ENCODE measurements around the gene ACSS3. TPM values are rescaled to one million over a fixed set of nuclear protein-coding genes. Genes with fewer than 3 reads are reported as not detected.

Gene ACSS3
- total and polyA plus RNA-seq, 2 of the 8 experiments (the other 6 are each of a cell fraction or from before 2014, with no cell fraction given) = 14.4 to 24.0 TPM

GRCh38 chr12:81216739-81217138 is 138.9 kb downstream of the ACSS3 start:
- no peak overlapping the region for H2AFZ ChIP-seq (ENCODE audit: low read length)
- H3K79me2 ChIP-seq (ENCODE audit: control insufficient read depth in 1 of 2, insufficient read depth in 2 of 2, low read length in 2 of 2) = no peaks in the 10 kb centered on the region
- H3K23ac ChIP-seq (ENCODE audit: insufficient read length) = no peak overlapping the region
- no peak overlapping the region for H2BK5ac ChIP-seq (ENCODE audit: low read depth, low read length)
- no peaks in the 10 kb centered on the region for H3K23me2 ChIP-seq (ENCODE audit: low read depth, low read length)
- H2BK20ac ChIP-seq (ENCODE audit: low read length) = no peak overlapping the region
- H2BK12ac ChIP-seq (ENCODE audit: low read depth, low read length) = no peak overlapping the region
- no peak overlapping the region for H2BK120ac ChIP-seq (replicated peaks; ENCODE audit: low read depth, low read length)
- H3K4me1 ChIP-seq (replicated peaks in 1 of 4; ENCODE audit: control insufficient read depth in 3 of 4, insufficient read depth in 4 of 4, low read length in 3 of 4) = peaks cover 0 to 5% (median 0%) of the 10 kb centered on the region in 4 experiments; a peak in 2 of 7 replicates
- H3K18ac ChIP-seq (ENCODE audit: extremely low read depth, low read length) = no peak overlapping the region
- H3K4me2 ChIP-seq (ENCODE audit: insufficient read depth in 1 of 2, low read depth in 2 of 2, low read length in 2 of 2) = no peak overlapping the region
- POLR2A ChIA-PET (ENCODE audit: partially characterized antibody) = no interaction called here
- H2BK15ac ChIP-seq (ENCODE audit: low read length) = no peak overlapping the region
- no peaks in the 10 kb centered on the region for H4K20me1 ChIP-seq (replicated peaks in 1 of 2; ENCODE audit: control insufficient read depth in 1 of 2, insufficient read depth in 2 of 2, low read length in 2 of 2)
- no peaks in the 10 kb centered on the region for H3K27me3 ChIP-seq (replicated peaks in 1 of 4; ENCODE audit: control insufficient read depth in 3 of 4, extremely low read depth in 1 of 4, insufficient read depth in 3 of 4, low read length in 3 of 4)
- no peak overlapping the region for H3K4me3 ChIP-seq (ENCODE audit: extremely low read depth in 1 of 4, insufficient read depth in 2 of 4, low read depth in 3 of 4, low read length in 4 of 4)
- no peak overlapping the region for H4K5ac ChIP-seq (ENCODE audit: insufficient read length, low read depth, low read length)
- DNase-seq (ENCODE audit: low read depth in 1 of 2, low spot score in 2 of 2) = no peak
- no peaks in the 10 kb centered on the region; a peak in 1 of 8 replicates for H3K36me3 ChIP-seq (ENCODE audit: control insufficient read depth in 2 of 4, insufficient read depth in 4 of 4, low read length in 3 of 4)
- no peak overlapping the region for H3K56ac ChIP-seq (replicated peaks; ENCODE audit: insufficient read length, low read depth, low read length)
- H3K14ac ChIP-seq (ENCODE audit: insufficient read length) = no peak overlapping the region
- H2AK5ac ChIP-seq (ENCODE audit: low read depth, low read length) = no peak overlapping the region
- H3K79me1 ChIP-seq (ENCODE audit: low read depth, low read length) = no peaks in the 10 kb centered on the region
- WGBS, 2 experiments (ENCODE audit: extremely low coverage in 1 of 2, insufficient coverage in 1 of 2, insufficient read length in 1 of 2, insufficient replicate concordance in 2 of 2, low coverage in 1 of 2, low lambda C conversion rate in 2 of 2, missing lambda C conversion rate in 1 of 2) = 87% methylated on average over 3 of the region's 3 CpGs; no CpG with 5 or more reads in 1 of the 2 experiments
- CTCF ChIA-PET (ENCODE audit: partially characterized antibody) = interaction anchor here (0.9 kb wide), 1 partner anchor 112 kb away, joined by 3 read pairs; no protein-coding TSS in a partner anchor
- TF ChIP-seq SP1 (IDR thresholded peaks at IDR 0.05; ENCODE audit: low read depth, low read length) (no peak), RAD21 (IDR thresholded peaks at IDR 0.05 in 1 of 2, conservative IDR thresholded peaks at IDR 0.05 in 1 of 2; ENCODE audit: low read depth in 2 of 2, low read length in 2 of 2) (no peak)
- no peak overlapping the region for H3K4ac ChIP-seq (replicated peaks; ENCODE audit: insufficient read length, low read depth, low read length)
- no peak for FAIRE-seq
- H4K91ac ChIP-seq (replicated peaks; ENCODE audit: insufficient read length, low read length) = no peak overlapping the region
- no peak overlapping the region for H3K27ac ChIP-seq (ENCODE audit: low read depth, low read length)
- H3K9me3 ChIP-seq (ENCODE audit: insufficient read depth in 2 of 2, low read depth in 1 of 2, low read length in 1 of 2) = no peaks in the 10 kb centered on the region
- H4K8ac ChIP-seq (ENCODE audit: extremely low read depth, insufficient read depth, low read length) = no peak overlapping the region
- H3K9ac ChIP-seq (replicated peaks in 1 of 4; ENCODE audit: extremely low read depth in 1 of 4, low read depth in 3 of 4, low read length in 3 of 4) = no peak overlapping the region

All from H1 (cell line).